ENCODE results near the gene NDEL1.

DNA sequence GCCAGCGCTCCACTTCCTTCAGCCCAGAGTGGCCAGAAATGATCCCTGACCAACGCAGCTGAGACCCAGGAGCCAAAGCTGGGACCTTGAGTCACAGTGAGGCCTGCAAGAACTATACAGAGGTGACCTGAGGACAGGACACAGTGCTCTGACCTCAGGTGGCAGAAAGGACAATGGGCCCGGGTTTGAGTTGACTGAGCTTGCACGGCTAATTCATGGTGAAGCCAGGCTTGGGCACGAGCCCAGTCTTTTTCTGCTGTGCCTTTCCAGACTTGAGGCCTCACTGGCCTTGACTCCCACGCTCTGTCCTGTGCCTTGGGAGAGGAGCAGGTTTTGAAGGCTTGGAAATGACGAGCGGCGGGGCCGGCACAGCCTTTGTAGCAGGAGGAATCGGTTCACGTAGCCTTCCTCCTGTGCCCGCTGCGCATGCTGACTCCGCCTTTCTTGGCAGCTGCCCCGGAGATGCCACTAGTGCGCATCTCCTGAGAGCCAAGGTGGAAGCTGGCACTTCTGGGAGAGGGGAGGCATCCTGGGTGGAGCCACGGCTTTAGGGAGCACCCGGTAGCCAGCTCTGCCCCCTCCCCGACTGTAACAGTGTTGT, 34.9 kb downstream of the NDEL1 start:
- TF ChIP-seq, protein P1, sequence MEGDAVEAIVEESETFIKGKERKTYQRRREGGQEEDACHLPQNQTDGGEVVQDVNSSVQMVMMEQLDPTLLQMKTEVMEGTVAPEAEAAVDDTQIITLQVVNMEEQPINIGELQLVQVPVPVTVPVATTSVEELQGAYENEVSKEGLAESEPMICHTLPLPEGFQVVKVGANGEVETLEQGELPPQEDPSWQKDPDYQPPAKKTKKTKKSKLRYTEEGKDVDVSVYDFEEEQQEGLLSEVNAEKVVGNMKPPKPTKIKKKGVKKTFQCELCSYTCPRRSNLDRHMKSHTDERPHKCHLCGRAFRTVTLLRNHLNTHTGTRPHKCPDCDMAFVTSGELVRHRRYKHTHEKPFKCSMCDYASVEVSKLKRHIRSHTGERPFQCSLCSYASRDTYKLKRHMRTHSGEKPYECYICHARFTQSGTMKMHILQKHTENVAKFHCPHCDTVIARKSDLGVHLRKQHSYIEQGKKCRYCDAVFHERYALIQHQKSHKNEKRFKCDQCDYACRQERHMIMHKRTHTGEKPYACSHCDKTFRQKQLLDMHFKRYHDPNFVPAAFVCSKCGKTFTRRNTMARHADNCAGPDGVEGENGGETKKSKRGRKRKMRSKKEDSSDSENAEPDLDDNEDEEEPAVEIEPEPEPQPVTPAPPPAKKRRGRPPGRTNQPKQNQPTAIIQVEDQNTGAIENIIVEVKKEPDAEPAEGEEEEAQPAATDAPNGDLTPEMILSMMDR (IDR thresholded peaks at IDR 0.05 in 8 of 11, conservative IDR thresholded peaks at IDR 0.05 in 3 of 11), result no peak
- TF ChIP-seq POLR2A (IDR thresholded peaks at IDR 0.05) (no peak), POLR2AphosphoS5 (IDR thresholded peaks at IDR 0.05) (peak; percentile 29 to 57 (median 33))

Measured in spleen (tissue), 7 donors.